Esophagus muscularis mucosa (tissue), 4 donors: Measurements from ENCODE around the gene ADISSP.

Experiments used
- EP300 ChIP-seq: sonication (generic); formaldehyde crosslinking; IDR thresholded peaks from one replicate; pipeline ENCODE4 v1.6.1; 2017; ENCODE audit warnings: antibody characterized with exemption
- POLR2A ChIP-seq: fragments of 450-650 bp; IDR thresholded peaks from one replicate; pipeline ENCODE4 v1.6.1; 2017; ENCODE audit warnings: antibody characterized with exemption, moderate library complexity, mild to moderate bottlenecking, low read depth
- POLR2AphosphoS5 ChIP-seq, 2 donors: sonication (generic); formaldehyde crosslinking; IDR thresholded peaks; one replicate each; pipeline ENCODE4 v1.6.1; 2017; ENCODE audit warnings: antibody characterized with exemption in 2 of 2
- TF ChIP-seq, protein P1 (sequence below), 3 experiments: fragments of 200-600 bp in 2 of 3; fragments of 450-650 bp in 1 of 3; sonication (generic) in 2 of 3; IDR thresholded peaks; one replicate each; pipeline ENCODE4 v1.5.1; 2017 to 2019; ENCODE audit warnings: antibody characterized with exemption in 3 of 3, mild to moderate bottlenecking in 2 of 3, moderate library complexity in 1 of 3

DNA sequence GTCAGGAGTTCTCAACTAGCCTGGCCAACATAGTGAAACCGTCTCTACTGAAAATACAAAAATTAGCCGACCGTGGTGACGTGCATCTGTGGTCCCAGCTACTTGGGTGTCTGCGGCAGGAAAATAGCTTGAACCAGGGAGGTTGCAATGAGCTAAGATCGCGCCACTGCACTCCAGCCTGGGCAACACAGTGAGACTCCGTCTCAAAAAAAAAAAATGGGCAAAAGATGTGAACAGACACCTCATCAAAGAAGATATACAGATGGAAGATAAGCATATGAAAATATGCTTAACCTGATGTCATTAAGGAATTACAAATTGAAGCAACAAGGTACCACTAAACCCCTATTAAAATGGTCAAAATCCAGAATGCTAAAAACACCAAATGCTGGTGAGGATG, 44.3 kb downstream of the ADISSP start:
- TF ChIP-seq, protein P1, sequence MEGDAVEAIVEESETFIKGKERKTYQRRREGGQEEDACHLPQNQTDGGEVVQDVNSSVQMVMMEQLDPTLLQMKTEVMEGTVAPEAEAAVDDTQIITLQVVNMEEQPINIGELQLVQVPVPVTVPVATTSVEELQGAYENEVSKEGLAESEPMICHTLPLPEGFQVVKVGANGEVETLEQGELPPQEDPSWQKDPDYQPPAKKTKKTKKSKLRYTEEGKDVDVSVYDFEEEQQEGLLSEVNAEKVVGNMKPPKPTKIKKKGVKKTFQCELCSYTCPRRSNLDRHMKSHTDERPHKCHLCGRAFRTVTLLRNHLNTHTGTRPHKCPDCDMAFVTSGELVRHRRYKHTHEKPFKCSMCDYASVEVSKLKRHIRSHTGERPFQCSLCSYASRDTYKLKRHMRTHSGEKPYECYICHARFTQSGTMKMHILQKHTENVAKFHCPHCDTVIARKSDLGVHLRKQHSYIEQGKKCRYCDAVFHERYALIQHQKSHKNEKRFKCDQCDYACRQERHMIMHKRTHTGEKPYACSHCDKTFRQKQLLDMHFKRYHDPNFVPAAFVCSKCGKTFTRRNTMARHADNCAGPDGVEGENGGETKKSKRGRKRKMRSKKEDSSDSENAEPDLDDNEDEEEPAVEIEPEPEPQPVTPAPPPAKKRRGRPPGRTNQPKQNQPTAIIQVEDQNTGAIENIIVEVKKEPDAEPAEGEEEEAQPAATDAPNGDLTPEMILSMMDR (IDR thresholded peaks at IDR 0.05) = no peak
- TF ChIP-seq POLR2A = no peak
- no peak for TF ChIP-seq POLR2AphosphoS5 (IDR thresholded peaks at IDR 0.05)
- TF ChIP-seq EP300 = no peak
